ENCODE results near the gene FHAD1.
A peak's percentile ranks its signal among the peaks of the same experiment; 100 is the strongest.

FHAD1 gene

DNA sequence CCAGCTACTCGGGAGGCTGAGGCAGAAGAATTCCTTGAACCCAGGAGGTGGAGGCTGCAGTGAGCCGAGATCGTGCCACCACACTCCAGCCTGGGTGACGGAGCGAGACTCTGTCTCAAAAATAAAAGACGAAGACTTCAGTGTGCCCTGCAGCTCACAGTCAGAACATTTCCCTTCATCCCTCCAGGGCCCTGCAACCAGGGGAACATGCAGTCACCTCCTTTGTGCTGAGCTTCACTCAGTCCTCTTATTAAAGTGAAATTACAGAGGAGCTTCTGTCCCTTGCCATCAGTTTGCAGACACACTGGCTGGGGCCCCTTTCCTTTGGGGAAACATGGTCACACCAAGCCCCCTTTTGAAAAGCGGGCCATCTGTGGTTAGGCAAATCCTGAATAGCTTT lies 24.2 kb downstream of the FHAD1 start:
- TF ChIP-seq EGR1 (IDR thresholded peaks at IDR 0.05) (no peak), USF1 (IDR thresholded peaks at IDR 0.05) (no peak), YY1 (IDR thresholded peaks at IDR 0.05; ENCODE audit: low read depth) (no peak), EP300 (IDR thresholded peaks at IDR 0.05; ENCODE audit: borderline replicate concordance) (no peak), CREB1 (IDR thresholded peaks at IDR 0.05; ENCODE audit: low read depth) (no peak), REST (IDR thresholded peaks at IDR 0.05; ENCODE audit: low read depth) (no peak), NFIC (IDR thresholded peaks at IDR 0.05) (no peak), TAF1 (IDR thresholded peaks at IDR 0.05; ENCODE audit: low read depth) (no peak), FOXM1 (IDR thresholded peaks at IDR 0.05; ENCODE audit: borderline replicate concordance, low read depth) (no peak), CEBPB (IDR thresholded peaks at IDR 0.05) (no peak), RAD21 (IDR thresholded peaks at IDR 0.05; ENCODE audit: low read depth) (no peak), TCF12 (IDR thresholded peaks at IDR 0.05; ENCODE audit: low read depth) (no peak), TEAD4 (IDR thresholded peaks at IDR 0.05) (no peak), ZBTB7A (IDR thresholded peaks at IDR 0.05; ENCODE audit: low read depth) (no peak)
- TF ChIP-seq, protein P1, sequence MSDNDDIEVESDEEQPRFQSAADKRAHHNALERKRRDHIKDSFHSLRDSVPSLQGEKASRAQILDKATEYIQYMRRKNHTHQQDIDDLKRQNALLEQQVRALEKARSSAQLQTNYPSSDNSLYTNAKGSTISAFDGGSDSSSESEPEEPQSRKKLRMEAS (IDR thresholded peaks at IDR 0.05), result no peak

GRCh38 chr1:15272009-15272781 lies 25.2 kb downstream of the FHAD1 start:
- TF ChIP-seq USF1 (IDR thresholded peaks at IDR 0.05), result no peak
- no peak for TF ChIP-seq ZBTB7A (IDR thresholded peaks at IDR 0.05; ENCODE audit: low read depth)
- TF ChIP-seq TEAD4 (IDR thresholded peaks at IDR 0.05), result no peak
- no peak for TF ChIP-seq CREB1 (IDR thresholded peaks at IDR 0.05; ENCODE audit: low read depth)
- TF ChIP-seq, protein P1 (IDR thresholded peaks at IDR 0.05), result peak; percentile 44
- TF ChIP-seq RAD21 (IDR thresholded peaks at IDR 0.05; ENCODE audit: low read depth), result peak; percentile 90
- TF ChIP-seq EP300 (IDR thresholded peaks at IDR 0.05; ENCODE audit: borderline replicate concordance), result no peak

DNA sequence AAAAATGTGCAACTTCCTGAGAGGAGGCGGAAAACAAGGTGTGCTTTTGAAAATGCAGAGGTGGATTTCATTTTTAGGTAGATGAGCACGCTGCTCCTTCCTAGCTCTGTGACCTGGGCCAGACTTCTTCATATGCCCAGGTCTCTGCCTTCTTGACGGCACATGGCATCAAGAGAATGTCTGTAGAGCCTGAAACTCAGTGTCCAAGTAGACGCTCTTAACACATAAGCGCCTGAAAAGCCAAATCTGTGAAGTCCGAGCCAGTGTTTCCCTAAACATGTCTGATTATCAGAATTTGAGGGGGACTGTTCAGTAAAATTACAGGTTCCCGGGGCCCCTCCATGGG lies 25.7 kb downstream of the FHAD1 start:
- TF ChIP-seq, protein P1 (IDR thresholded peaks at IDR 0.05), result 0 out of 2 replicates have a peak, but pooled peaks have one; percentile 1
- TF ChIP-seq RAD21 (IDR thresholded peaks at IDR 0.05; ENCODE audit: low read depth), result no peak

DNA sequence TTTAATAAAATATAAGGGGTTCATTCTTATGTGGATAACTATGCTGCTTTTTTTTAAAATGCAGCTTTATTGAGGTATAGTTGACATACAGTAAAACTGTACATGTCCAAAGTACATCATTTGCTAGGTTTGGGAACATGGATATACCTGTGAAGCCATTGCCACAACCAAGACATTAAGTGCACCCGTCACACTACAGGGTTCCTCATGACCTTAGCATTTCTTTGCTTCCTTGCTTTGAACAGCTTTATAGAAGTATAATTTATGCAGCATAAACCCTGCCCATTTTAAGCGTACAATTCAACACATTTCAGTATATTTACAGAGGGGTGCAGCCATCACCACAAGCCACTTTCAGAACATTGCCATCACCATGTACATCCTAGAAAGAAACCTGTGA lies 26.3 kb downstream of the FHAD1 start:
- TF ChIP-seq FOXM1 (IDR thresholded peaks at IDR 0.05; ENCODE audit: borderline replicate concordance, low read depth), result no peak
- TF ChIP-seq TEAD4 (IDR thresholded peaks at IDR 0.05), result no peak
- TF ChIP-seq USF1 (IDR thresholded peaks at IDR 0.05), result no peak
- TF ChIP-seq TAF1 (IDR thresholded peaks at IDR 0.05; ENCODE audit: low read depth), result no peak
- TF ChIP-seq REST (IDR thresholded peaks at IDR 0.05; ENCODE audit: low read depth), result no peak

- TF ChIP-seq REST (IDR thresholded peaks at IDR 0.05; ENCODE audit: low read depth), result no peak
- no peak for TF ChIP-seq CREB1 (IDR thresholded peaks at IDR 0.05; ENCODE audit: low read depth)
- no peak for TF ChIP-seq TCF12 (IDR thresholded peaks at IDR 0.05; ENCODE audit: low read depth)
- TF ChIP-seq NFIC (IDR thresholded peaks at IDR 0.05), result no peak
- no peak for TF ChIP-seq EP300 (IDR thresholded peaks at IDR 0.05; ENCODE audit: borderline replicate concordance)
- TF ChIP-seq ZBTB7A (IDR thresholded peaks at IDR 0.05; ENCODE audit: low read depth), result no peak
- no peak for TF ChIP-seq EGR1 (IDR thresholded peaks at IDR 0.05)
- TF ChIP-seq RAD21 (IDR thresholded peaks at IDR 0.05; ENCODE audit: low read depth), result no peak
- TF ChIP-seq TAF1 (IDR thresholded peaks at IDR 0.05; ENCODE audit: low read depth), result no peak
Observed at GRCh38 chr1:15275921-15276683, 29.1 kb downstream of the FHAD1 start.
